ENCODE measurements around the gene PIK3CA.
A peak's percentile ranks its signal among the peaks of the same experiment; 100 is the strongest.

Gene PIK3CA

GRCh38 chr3:179147873-179148615 is at the start of gene PIK3CA:
TSS of gene PIK3CA (plus strand) at chr3:179148357. CDS start at chr3:179198826, 50,469 bp downstream.
- Mint-ChIP-seq H3K9me3 (no peaks in the 10 kb centered on the region), H3K4me1 (peaks cover 32% of the 10 kb centered on the region), H3K27me3 (ENCODE audit: low read depth) (no peaks in the 10 kb centered on the region), H3K4me3 (peak within 1 kb of the TSS; percentile 96 to 98 (median 98)), H3K36me3 (ENCODE audit: low read depth) (no peaks in the 10 kb centered on the region), H3K27ac (peak within 1 kb of the TSS; percentile 91 to 98 (median 97))
- TF ChIP-seq, protein P1, sequence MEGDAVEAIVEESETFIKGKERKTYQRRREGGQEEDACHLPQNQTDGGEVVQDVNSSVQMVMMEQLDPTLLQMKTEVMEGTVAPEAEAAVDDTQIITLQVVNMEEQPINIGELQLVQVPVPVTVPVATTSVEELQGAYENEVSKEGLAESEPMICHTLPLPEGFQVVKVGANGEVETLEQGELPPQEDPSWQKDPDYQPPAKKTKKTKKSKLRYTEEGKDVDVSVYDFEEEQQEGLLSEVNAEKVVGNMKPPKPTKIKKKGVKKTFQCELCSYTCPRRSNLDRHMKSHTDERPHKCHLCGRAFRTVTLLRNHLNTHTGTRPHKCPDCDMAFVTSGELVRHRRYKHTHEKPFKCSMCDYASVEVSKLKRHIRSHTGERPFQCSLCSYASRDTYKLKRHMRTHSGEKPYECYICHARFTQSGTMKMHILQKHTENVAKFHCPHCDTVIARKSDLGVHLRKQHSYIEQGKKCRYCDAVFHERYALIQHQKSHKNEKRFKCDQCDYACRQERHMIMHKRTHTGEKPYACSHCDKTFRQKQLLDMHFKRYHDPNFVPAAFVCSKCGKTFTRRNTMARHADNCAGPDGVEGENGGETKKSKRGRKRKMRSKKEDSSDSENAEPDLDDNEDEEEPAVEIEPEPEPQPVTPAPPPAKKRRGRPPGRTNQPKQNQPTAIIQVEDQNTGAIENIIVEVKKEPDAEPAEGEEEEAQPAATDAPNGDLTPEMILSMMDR (IDR thresholded peaks at IDR 0.05; ENCODE audit: unreplicated experiment in 3 of 3): no peak

GRCh38 chr3:179098388-179099077 is 49.6 kb upstream of the PIK3CA start:
- H3K9me3 Mint-ChIP-seq: no peaks in the 10 kb centered on the region
- H3K4me3 Mint-ChIP-seq: no peak overlapping the region
- H3K27ac Mint-ChIP-seq: no peak overlapping the region
- peaks cover 4% of the 10 kb centered on the region for H3K4me1 Mint-ChIP-seq
- TF ChIP-seq, protein P1 (IDR thresholded peaks at IDR 0.05; ENCODE audit: unreplicated experiment in 3 of 3): no peak
- H3K27me3 Mint-ChIP-seq (ENCODE audit: low read depth): no peaks in the 10 kb centered on the region
- H3K36me3 Mint-ChIP-seq (ENCODE audit: low read depth): no peaks in the 10 kb centered on the region

DNA sequence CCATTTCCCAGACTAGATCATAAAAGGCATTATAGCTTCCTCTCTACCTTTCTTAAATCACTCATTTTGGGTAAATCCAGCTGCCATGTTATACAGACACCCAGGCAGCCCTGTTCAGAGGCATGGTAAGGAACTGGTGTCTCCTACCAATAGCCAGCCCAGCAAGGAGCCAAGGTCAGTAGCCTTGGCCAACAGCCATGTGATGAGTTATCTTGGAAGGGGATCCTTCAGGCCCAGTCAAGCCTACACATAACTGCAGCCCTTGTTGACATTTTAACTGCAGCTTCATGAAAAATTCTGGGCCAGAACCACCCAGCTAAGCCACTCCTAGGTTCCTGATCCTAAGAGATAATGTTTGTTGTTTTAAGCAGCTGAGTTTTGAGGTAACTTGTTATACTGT is 47.5 kb upstream of the PIK3CA start:
- Mint-ChIP-seq H3K27me3 (ENCODE audit: low read depth) (no peaks in the 10 kb centered on the region), H3K4me3 (no peak overlapping the region), H3K27ac (no peak overlapping the region), H3K36me3 (ENCODE audit: low read depth) (no peaks in the 10 kb centered on the region), H3K4me1 (no peaks in the 10 kb centered on the region), H3K9me3 (no peaks in the 10 kb centered on the region)
- TF ChIP-seq, protein P1 (IDR thresholded peaks at IDR 0.05; ENCODE audit: unreplicated experiment in 3 of 3): no peak

DNA sequence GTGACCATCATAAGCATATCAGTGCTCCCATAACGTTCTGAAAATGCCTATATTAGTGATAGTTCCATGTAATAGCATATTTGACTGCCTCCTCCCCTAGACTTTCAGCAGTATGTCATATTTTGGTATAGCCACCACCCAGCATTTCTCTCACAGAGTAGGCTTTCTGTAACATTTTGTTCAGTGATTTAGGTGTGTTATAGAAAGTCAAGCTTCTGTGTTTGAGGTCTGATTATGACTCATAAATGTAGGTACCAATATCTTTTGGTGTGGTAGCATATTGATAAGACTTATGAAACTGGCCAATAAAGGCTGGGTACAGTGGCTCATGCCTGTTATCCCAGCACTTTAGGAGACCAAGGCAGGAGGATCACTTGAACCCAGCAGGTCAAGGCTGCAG is 42.3 kb upstream of the PIK3CA start:
- H3K36me3 Mint-ChIP-seq (ENCODE audit: low read depth): no peaks in the 10 kb centered on the region
- H3K4me1 Mint-ChIP-seq: no peaks in the 10 kb centered on the region
- no peak overlapping the region for H3K27ac Mint-ChIP-seq
- peaks cover 7% of the 10 kb centered on the region for H3K9me3 Mint-ChIP-seq
- no peak overlapping the region for H3K4me3 Mint-ChIP-seq
- H3K27me3 Mint-ChIP-seq (ENCODE audit: low read depth): no peaks in the 10 kb centered on the region
- TF ChIP-seq, protein P1 (IDR thresholded peaks at IDR 0.05; ENCODE audit: unreplicated experiment in 3 of 3): no peak

- TF ChIP-seq, protein P1 (IDR thresholded peaks at IDR 0.05; ENCODE audit: unreplicated experiment in 3 of 3): no peak
- Mint-ChIP-seq H3K27me3 (ENCODE audit: low read depth) (no peaks in the 10 kb centered on the region), H3K4me3 (no peak overlapping the region), H3K36me3 (ENCODE audit: low read depth) (no peaks in the 10 kb centered on the region), H3K9me3 (peaks cover 7% of the 10 kb centered on the region), H3K27ac (no peak overlapping the region), H3K4me1 (no peaks in the 10 kb centered on the region)
Measured at GRCh38 chr3:179107617-179108016, 40.5 kb upstream of the PIK3CA start.
